ENCODE measurements around the gene OR51D1. TPM values are rescaled to one million over a fixed set of nuclear protein-coding genes. Genes with fewer than 3 reads are reported as not detected.

Gene OR51D1
- total and polyA plus RNA-seq, 2 of the 8 experiments (the other 6 are each of a cell fraction or from before 2014, with no cell fraction given) = not detected

DNA sequence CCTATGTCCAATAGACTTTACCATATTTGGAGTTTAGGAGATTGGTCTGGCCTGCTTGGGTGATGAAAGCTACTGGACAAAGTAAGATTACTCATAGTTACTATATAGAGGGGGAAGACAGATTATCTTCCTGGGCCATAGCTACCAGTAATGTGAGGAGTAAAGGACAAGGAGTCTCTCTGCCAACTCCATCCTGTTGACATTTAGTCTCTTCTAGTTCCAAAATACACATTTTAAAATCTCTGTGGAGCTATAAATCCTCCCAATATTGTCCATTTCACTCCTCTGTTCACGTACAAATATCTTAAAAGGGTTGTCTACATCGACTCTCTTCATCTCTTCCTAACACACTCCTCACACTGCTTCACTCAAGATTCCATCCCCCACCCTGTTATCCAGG lies 1.1 kb upstream of the OR51D1 start (continued):
- TF ChIP-seq KDM1A (IDR thresholded peaks at IDR 0.05; ENCODE audit: borderline replicate concordance, low read length) (no peak), CEBPB (IDR thresholded peaks at IDR 0.05; ENCODE audit: low read depth, low read length) (no peak)
